Measurements from ENCODE around the gene MARCHF7.
"Not testable (repeated sequence)": the region's sequence is repeated elsewhere in the genome, so short reads cannot be mapped to it uniquely, and the experiment has no call there.

The MARCHF7 gene

DNA sequence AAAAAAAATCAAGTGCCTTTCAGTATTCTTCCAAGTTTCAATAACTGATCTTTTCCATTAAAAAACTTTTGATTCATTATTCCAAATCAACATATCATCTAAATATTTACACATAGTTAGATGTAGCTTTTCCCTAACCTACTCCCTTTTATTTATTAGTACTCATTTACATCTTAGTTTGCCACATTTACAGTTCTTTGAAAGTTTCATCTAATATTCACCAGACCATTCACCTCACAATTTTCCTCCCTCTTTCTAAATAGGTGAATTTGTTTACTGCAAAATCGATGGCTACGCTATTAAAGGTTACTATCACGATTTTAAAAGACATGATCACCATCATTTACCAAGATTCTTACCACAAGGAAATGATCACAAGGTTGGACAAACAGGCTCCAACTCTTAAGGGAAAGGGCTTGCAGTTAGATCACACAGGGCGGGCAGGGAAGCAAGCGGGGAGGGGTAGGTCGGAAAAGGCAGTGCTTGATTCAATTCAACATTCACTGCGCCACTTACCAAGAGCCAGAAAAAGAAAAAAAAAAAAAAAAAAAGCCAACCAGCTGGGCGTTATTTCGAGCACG lies 654 bp upstream of the MARCHF7 start:
- H3K27ac Mint-ChIP-seq, result peak overlapping the region; percentile 99
- H3K9me3 Mint-ChIP-seq, result no peaks in the 10 kb centered on the region
- intact Hi-C loops (cut with micrococcal nuclease), result loop anchor here (2.0 to 5.0 kb wide), 2 partner anchors 86 to 97 kb away; partner anchors contain the start of gene CD302
- peak overlapping the region; percentile 94 for H3K4me3 Mint-ChIP-seq
- H3K4me1 Mint-ChIP-seq (ENCODE audit: low read depth), result peaks cover 24% of the 10 kb centered on the region
- peaks cover 56% of the 10 kb centered on the region for H3K36me3 Mint-ChIP-seq (ENCODE audit: low read depth)
- no peaks in the 10 kb centered on the region for H3K27me3 Mint-ChIP-seq

DNA sequence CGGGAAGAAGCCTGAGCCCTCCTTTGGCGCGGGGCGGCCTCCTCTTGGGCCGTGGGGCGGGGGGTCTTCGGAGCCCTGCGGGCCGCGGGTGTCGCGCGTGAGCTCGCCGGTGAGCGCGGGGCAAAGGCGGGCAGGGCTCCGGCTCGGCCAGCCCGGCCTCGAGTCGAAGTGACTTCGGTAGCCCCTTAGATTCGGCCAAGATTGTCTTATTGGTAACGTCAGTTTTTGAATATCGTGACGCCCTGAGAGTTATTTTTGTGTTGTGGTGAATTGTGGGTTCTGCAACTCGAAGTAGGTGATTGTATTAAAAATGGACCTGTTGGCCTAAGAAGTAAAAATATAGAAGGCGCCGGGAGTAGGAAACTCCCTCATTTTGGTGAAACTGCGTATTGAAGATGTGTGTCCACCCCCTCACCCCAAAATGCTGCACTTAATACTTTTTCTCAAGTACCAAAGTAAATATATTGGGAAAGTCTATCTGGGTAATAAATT lies 669 bp downstream of the MARCHF7 start:
- H3K27me3 Mint-ChIP-seq, result no peaks in the 10 kb centered on the region
- peak overlapping the region; percentile 94 for H3K4me3 Mint-ChIP-seq
- H3K36me3 Mint-ChIP-seq (ENCODE audit: low read depth), result peaks cover 63% of the 10 kb centered on the region
- H3K9me3 Mint-ChIP-seq, result no peaks in the 10 kb centered on the region
- H3K4me1 Mint-ChIP-seq (ENCODE audit: low read depth), result peaks cover 30% of the 10 kb centered on the region
- H3K27ac Mint-ChIP-seq, result peak overlapping the region; percentile 99
- intact Hi-C loops (cut with micrococcal nuclease), result loop anchor here (2.0 to 5.0 kb wide), 2 partner anchors 84 to 98 kb away; partner anchors contain the start of gene CD302

DNA sequence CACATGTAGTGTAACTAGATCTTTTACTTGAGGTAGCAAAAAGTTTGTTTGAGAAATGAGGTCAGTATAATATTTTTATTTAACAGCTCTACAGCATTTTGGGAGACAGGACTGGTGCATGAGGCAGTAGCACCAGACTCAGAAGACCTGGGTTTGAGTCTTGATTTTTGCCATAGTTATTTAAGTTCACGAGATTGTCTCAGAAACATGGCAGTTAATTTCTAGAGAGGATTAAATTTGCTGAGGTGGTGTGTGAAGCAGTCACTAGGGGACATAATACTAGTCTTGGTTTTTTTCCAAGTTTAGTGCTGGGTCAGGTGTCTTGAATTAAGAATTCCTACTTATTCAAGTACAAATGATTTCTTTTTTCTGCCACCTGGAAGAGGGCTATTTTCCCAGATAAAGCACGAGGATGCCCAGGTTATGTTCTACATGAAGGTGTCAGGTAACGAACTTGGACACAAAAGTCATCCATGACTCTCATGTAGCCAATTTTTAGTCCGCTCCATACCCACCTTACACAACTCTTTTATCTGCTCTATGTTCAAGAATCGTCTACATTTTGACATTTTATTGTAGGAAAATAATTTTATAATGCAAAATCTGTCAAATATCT lies 1.4 kb downstream of the MARCHF7 start:
- H3K4me3 Mint-ChIP-seq, result peak overlapping the region; percentile 94
- peak overlapping the region; percentile 99 for H3K27ac Mint-ChIP-seq
- H3K27me3 Mint-ChIP-seq, result no peaks in the 10 kb centered on the region
- H3K4me1 Mint-ChIP-seq (ENCODE audit: low read depth), result peaks cover 30% of the 10 kb centered on the region
- peaks cover 67% of the 10 kb centered on the region for H3K36me3 Mint-ChIP-seq (ENCODE audit: low read depth)
- no peaks in the 10 kb centered on the region for H3K9me3 Mint-ChIP-seq
- intact Hi-C loops (cut with micrococcal nuclease), result loop anchor here (2.0 to 5.0 kb wide), 2 partner anchors 84 to 99 kb away; partner anchors contain the start of gene CD302

DNA sequence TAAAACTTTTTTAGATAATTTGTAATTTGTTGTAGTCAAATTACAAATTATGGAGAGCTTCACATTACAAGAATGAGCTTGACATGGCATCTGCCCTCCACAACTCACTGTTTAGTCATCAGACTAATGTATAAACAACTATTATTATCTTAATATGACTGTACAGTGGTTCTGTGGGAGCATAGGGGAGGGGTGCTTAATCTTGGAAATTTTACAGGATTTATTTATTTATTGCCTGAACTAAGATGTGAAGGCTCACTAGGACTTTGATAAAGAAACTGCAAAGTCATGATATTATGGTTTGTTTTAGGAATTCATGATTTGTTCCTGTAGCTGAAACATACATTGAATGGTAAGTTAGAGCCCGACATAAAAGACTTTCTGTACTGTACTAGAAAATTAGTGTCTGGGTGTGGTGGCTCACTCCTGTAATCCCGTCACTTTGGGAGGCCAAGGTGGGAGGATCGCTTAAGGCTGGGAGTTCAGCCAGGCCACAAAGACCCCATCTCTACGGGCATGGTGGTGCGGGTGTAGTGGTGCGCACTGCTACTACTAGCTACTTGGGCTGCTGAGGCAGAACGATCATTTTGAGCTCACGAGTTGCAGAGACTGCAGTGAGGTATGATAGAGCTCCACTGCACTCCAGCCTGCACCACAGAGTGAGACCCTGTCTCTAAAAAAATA lies 2.1 kb downstream of the MARCHF7 start:
- intact Hi-C loops (cut with micrococcal nuclease), result loop anchor here (5.0 kb wide), 1 partner anchor 83 kb away; the partner anchor contains the start of gene CD302
- Mint-ChIP-seq H3K9me3 (no peaks in the 10 kb centered on the region), H3K4me3 (peak overlapping the region; percentile 17), H3K4me1 (ENCODE audit: low read depth) (peaks cover 33% of the 10 kb centered on the region), H3K27me3 (no peaks in the 10 kb centered on the region), H3K27ac (no peak overlapping the region), H3K36me3 (ENCODE audit: low read depth) (peaks cover 67% of the 10 kb centered on the region)

DNA sequence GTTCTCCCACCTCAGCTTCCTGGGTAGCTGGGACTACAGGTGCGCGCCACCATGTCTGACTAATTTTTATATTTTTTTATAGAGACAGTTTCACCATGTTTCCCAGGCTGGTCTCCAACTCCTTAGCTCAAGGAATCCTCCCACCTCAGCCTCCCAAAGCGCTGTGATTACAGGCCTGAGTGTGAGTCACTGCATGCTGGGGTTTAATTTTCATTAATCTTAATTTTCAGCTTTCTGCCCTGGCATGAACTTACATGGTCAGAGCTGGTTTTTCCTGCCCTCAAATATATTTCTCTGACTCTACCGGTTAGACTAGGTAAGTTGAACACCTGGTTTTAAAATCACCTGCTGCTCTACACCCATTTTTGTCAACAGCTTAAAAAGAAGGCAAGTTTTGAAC lies 3.1 kb downstream of the MARCHF7 start:
- H3K4me3 Mint-ChIP-seq, result no peak overlapping the region
- H3K27me3 Mint-ChIP-seq, result no peaks in the 10 kb centered on the region
- peaks cover 71% of the 10 kb centered on the region for H3K36me3 Mint-ChIP-seq (ENCODE audit: low read depth)
- peaks cover 35% of the 10 kb centered on the region for H3K4me1 Mint-ChIP-seq (ENCODE audit: low read depth)
- no peak overlapping the region for H3K27ac Mint-ChIP-seq
- intact Hi-C loops (cut with micrococcal nuclease), result no loop called here
- no peaks in the 10 kb centered on the region for H3K9me3 Mint-ChIP-seq

DNA sequence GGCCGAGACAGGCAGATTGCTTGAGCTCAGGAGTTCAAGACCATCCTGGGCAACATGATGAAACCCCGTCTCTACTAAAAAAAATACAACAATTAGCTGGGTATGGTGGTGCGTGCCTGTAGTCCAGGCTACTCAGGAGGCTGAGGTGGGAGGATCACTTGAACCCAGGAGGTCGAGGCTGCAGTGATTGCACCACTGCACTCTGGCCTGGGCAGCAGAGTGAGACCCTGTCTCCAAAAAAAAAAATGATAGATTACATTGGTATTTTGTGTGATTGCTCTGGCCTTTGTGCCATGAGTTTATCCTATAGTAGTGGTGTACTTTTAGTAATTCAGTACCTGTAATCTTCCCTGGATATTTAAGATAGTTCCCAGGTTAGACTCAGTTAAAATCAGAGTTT lies 4.1 kb downstream of the MARCHF7 start:
- H3K27ac Mint-ChIP-seq; H3K9me3 Mint-ChIP-seq; H3K4me3 Mint-ChIP-seq; intact Hi-C loops (cut with micrococcal nuclease); H3K27me3 Mint-ChIP-seq: not testable (repeated sequence)
- H3K4me1 Mint-ChIP-seq (ENCODE audit: low read depth), result peaks cover 41% of the 10 kb centered on the region
- peaks cover 81% of the 10 kb centered on the region for H3K36me3 Mint-ChIP-seq (ENCODE audit: low read depth)

DNA sequence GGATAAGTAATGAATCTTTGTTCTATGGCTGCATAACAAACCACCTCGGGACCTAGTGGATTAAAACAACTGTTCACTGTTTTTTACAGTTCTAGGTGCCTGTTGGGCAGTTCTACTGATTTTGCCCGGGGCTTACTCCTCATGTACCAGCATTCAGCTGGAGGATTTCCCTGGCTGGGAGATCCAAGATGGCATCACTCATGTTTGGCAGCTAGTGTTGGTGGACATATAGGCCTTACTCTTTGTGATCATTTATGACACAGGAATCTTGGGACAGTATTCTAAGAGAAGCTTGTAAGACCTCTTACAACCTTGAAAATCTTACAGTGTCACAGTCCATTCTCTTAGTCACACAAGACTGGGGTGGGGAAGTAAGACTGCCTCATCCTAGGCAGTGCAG lies 4.6 kb downstream of the MARCHF7 start:
- intact Hi-C loops (cut with micrococcal nuclease), result no loop called here
- H3K36me3 Mint-ChIP-seq (ENCODE audit: low read depth), result peaks cover 82% of the 10 kb centered on the region
- peaks cover 40% of the 10 kb centered on the region for H3K4me1 Mint-ChIP-seq (ENCODE audit: low read depth)
- no peak overlapping the region for H3K4me3 Mint-ChIP-seq
- no peaks in the 10 kb centered on the region for H3K27me3 Mint-ChIP-seq
- H3K27ac Mint-ChIP-seq, result no peak overlapping the region
- no peaks in the 10 kb centered on the region for H3K9me3 Mint-ChIP-seq

DNA sequence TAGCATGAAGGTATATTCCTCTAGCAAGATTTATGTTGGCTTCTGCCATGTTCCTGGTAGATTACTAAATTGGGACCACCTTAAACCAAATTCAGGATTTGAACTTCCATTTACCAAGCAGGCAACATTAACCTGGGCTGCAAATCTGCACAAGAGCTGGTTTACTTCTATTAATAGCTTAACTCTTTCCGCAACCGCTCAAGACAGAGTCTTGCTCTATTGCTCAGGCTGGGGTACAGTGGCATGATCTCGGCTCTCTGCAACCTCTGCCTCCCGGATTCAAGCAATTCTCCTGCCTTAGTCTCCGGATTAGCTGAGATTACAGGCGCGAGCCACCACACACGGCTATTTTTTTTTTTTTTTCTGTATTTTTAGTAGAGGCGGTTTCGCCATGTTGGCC lies 8.4 kb downstream of the MARCHF7 start:
- Mint-ChIP-seq H3K4me3 (no peak overlapping the region), H3K27me3 (no peaks in the 10 kb centered on the region), H3K4me1 (ENCODE audit: low read depth) (peaks cover 57% of the 10 kb centered on the region), H3K27ac (no peak overlapping the region), H3K36me3 (ENCODE audit: low read depth) (peaks cover 84% of the 10 kb centered on the region), H3K9me3 (peaks cover 9% of the 10 kb centered on the region)
- intact Hi-C loops (cut with micrococcal nuclease), result no loop called here

DNA sequence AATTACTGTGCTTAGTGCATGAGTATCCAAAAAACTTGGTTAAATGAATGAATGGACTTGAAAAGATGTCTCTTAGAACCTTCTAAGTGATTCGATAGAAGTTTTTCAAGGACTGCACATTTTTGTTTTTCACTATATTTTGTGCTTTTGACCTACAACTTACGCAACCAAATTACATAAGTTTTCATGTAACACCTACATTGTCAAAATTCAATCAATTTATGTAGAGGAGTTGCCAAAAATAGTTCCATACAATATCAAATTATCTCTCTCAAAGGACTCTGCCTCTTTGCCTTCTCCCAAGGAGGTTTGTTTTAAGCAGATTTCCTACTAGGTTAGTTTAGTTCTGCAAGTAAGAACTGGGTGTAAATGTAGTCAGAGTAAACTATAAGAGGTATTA lies 10.3 kb downstream of the MARCHF7 start:
- H3K4me3 Mint-ChIP-seq, result no peak overlapping the region

DNA sequence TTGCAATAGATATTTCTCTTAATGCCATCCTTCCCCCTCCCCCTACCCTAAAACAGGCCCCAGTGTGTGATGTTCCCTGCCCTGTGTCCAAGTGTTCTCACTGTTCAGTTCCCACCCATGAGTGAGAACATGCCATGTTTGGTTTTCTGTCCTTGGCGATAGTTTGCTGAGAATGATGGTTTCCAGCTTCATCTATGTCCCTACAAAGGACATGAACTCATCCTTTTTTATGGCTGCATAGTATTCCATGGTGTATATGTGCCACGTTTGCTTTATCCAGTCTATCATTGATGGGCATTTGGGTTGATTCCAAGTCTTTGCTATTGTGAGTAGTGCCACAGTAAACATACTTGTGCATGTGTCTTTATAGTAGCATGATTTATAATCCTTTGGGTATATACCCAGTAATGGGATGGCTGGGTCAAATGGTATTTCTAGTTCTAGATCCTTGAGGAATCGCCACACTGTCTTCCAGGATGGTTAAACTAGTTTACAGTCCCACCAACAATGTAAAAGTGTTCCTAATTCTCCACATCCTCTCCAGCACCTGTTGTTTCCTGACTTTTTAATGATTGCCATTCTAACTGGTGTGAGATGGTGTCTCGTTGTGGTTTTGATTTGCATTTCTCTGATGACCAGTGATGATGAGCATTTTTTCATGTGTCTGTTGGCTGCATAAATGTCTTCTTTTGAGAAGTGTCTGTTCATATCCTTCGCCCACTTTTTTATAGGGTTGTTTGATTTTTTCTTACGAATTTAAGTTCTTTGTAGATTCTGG lies 12.7 kb downstream of the MARCHF7 start:
- H3K4me3 Mint-ChIP-seq; H3K9me3 Mint-ChIP-seq; intact Hi-C loops (cut with micrococcal nuclease); H3K27ac Mint-ChIP-seq; H3K27me3 Mint-ChIP-seq: not testable (repeated sequence)
- peaks cover 67% of the 10 kb centered on the region for H3K4me1 Mint-ChIP-seq (ENCODE audit: low read depth)
- peaks cover 73% of the 10 kb centered on the region for H3K36me3 Mint-ChIP-seq (ENCODE audit: low read depth)

More for the DNA sequence above, 10.3 kb downstream of the MARCHF7 start:
- H3K9me3 Mint-ChIP-seq, result peaks cover 9% of the 10 kb centered on the region
- H3K4me1 Mint-ChIP-seq (ENCODE audit: low read depth), result peaks cover 62% of the 10 kb centered on the region
- intact Hi-C loops (cut with micrococcal nuclease), result no loop called here
- H3K27ac Mint-ChIP-seq, result no peak overlapping the region
- no peaks in the 10 kb centered on the region for H3K27me3 Mint-ChIP-seq
- H3K36me3 Mint-ChIP-seq (ENCODE audit: low read depth), result peaks cover 81% of the 10 kb centered on the region

DNA sequence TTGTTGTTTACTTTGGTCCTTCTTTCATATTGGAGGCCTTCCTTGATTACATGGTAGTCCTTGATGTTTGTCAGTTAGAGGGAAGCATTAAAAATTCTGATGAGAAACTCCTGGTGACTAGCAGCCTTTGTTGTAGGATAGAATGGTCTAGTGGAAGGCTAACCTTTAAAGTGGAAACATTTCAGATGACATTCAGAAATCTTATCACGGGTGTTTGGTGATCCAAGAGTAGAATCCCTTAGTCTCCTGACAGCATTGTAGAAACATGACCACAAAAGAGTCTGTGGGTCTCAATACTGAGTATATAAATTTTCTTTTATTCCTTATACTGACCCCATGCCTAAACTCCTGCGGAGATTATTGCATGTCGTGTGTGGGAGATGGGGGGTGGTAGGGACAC lies 13.4 kb downstream of the MARCHF7 start:
- Mint-ChIP-seq H3K4me1 (ENCODE audit: low read depth) (peaks cover 60% of the 10 kb centered on the region), H3K4me3 (no peak overlapping the region), H3K9me3 (peaks cover 9% of the 10 kb centered on the region), H3K27ac (no peak overlapping the region), H3K27me3 (no peaks in the 10 kb centered on the region), H3K36me3 (ENCODE audit: low read depth) (peaks cover 73% of the 10 kb centered on the region)
- intact Hi-C loops (cut with micrococcal nuclease), result no loop called here

DNA sequence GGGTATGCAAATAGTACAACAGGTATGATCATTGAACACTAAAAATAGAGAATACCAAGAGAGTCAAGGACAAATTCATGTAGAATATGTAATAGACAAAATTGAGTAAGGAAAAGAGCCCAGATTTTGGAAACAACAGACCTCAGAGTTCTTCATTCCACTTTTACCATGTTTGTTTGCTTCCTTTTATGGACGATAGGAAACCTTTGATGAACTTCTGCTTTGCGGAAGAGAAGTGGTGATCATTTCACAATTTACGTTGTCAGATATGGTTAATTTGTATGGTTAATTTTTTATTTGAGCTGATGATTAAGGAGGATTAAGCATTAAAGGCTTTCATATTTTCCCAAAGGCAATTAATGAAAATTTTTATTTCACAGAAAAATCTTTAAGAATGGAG lies 16.3 kb downstream of the MARCHF7 start:
- Mint-ChIP-seq H3K27ac (no peak overlapping the region), H3K9me3 (peaks cover 6% of the 10 kb centered on the region), H3K4me3 (no peak overlapping the region), H3K36me3 (ENCODE audit: low read depth) (peaks cover 75% of the 10 kb centered on the region), H3K27me3 (no peaks in the 10 kb centered on the region), H3K4me1 (ENCODE audit: low read depth) (peaks cover 40% of the 10 kb centered on the region)
- intact Hi-C loops (cut with micrococcal nuclease), result no loop called here

DNA sequence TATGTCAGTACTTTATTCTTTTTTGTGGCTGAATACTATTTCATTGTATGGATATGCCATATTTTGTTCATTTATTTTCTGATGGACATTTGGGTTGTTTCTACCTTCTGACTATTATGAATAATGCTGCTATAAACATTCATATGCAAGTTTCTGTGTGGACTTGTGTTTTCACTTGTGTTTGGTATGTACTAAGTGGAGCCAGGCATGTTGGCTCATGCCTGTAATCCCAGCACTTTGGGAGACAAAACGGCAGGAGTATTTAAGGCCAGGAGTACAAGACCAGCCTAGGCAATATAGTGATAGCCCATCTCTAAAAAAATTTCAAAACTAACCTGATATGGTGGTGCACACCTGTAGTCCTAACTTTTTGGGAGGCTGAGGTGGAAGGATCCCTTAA lies 23.3 kb downstream of the MARCHF7 start:
- Mint-ChIP-seq H3K4me1 (ENCODE audit: low read depth) (peaks cover 31% of the 10 kb centered on the region), H3K4me3 (no peak overlapping the region), H3K36me3 (ENCODE audit: low read depth) (peaks cover 84% of the 10 kb centered on the region), H3K27ac (no peak overlapping the region), H3K27me3 (no peaks in the 10 kb centered on the region), H3K9me3 (peaks cover 8% of the 10 kb centered on the region)
- intact Hi-C loops (cut with micrococcal nuclease), result no loop called here

DNA sequence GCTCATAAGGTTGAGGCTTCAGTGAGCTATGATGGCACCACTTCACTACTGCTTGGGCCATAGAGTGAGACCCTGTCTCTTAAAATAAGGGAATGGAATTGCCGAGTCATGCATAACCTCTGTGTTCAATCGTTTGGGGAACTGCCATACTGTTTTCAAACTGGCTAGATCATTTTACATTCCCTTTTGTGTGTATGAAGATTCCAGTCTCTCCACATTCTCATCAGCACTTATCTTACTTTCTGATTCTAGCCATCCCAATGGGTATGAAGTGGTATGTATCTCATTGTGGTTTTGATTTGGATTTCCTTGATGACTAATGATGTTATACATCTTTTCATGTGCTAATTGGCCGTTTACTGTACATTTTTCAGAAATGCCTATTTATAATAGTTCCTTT lies 23.7 kb downstream of the MARCHF7 start:
- Mint-ChIP-seq H3K27me3 (no peaks in the 10 kb centered on the region), H3K4me1 (ENCODE audit: low read depth) (peaks cover 31% of the 10 kb centered on the region), H3K9me3 (peaks cover 8% of the 10 kb centered on the region), H3K27ac (no peak overlapping the region), H3K4me3 (no peak overlapping the region), H3K36me3 (ENCODE audit: low read depth) (peaks cover 81% of the 10 kb centered on the region)
- intact Hi-C loops (cut with micrococcal nuclease), result no loop called here
